ENCODE measurements around the gene LEP.

- no peak for TF ChIP-seq POLR2AphosphoS5 (IDR thresholded peaks at IDR 0.05)
- no peak for TF ChIP-seq CTCF (IDR thresholded peaks at IDR 0.05)
Measured at GRCh38 chr7:128264477-128264876, 23.4 kb downstream of the LEP start.
